Esophagus muscularis mucosa (tissue), 4 donors: ENCODE measurements around the gene MAD1L1. TPM values are rescaled to one million over a fixed set of nuclear protein-coding genes. Genes with fewer than 3 reads are reported as not detected.

Experiments used
- DNase-seq: peaks from one replicate; pipeline ENCODE4 v3.0.0-alpha.2; 2017; ENCODE audit errors: extremely low spot score
- H3K27ac ChIP-seq, 4 donors: fragments of 200-600 bp; sonication (generic); replicated peaks in 1 of 4; 1 replicate in 3 of 4; 2 replicates in 1 of 4; pipeline ENCODE4 v1.5.1; 2016 to 2019; ENCODE audit warnings: mild to moderate bottlenecking in 1 of 4
- H3K27me3 ChIP-seq, 4 donors: fragments of 200-600 bp; sonication (generic); one replicate each; pipeline versions ENCODE4 v1.5.1 to v1.6.0; 2016 to 2019
- H3K36me3 ChIP-seq, 4 donors: fragments of 200-600 bp; sonication (generic); one replicate each; pipeline ENCODE4 v1.5.1; 2016 to 2019
- H3K4me1 ChIP-seq, 4 donors: fragments of 200-600 bp; sonication (generic); one replicate each; pipeline ENCODE4 v1.5.1; 2016 to 2019
- H3K4me3 ChIP-seq, 4 donors: fragments of 200-600 bp; sonication (generic); 1 replicate in 2 of 4; 2 replicates in 2 of 4; pipeline ENCODE4 v1.5.1; 2016 to 2019; ENCODE audit warnings: mild to moderate bottlenecking in 4 of 4, moderate library complexity in 1 of 4
- H3K9me3 ChIP-seq, 4 donors: fragments of 200-600 bp; sonication (generic); 1 replicate in 3 of 4; 2 replicates in 1 of 4; pipeline ENCODE4 v1.5.1; 2016 to 2019
- CTCF ChIP-seq, 3 experiments: fragments of 200-600 bp in 2 of 3; fragments of 450-650 bp in 1 of 3; sonication (generic) in 2 of 3; IDR thresholded peaks; one replicate each; pipeline ENCODE4 v1.5.1; 2017 to 2019; ENCODE audit warnings: antibody characterized with exemption in 3 of 3, mild to moderate bottlenecking in 2 of 3, moderate library complexity in 1 of 3
- EP300 ChIP-seq: sonication (generic); formaldehyde crosslinking; IDR thresholded peaks from one replicate; pipeline ENCODE4 v1.6.1; 2017; ENCODE audit warnings: antibody characterized with exemption
- POLR2A ChIP-seq: fragments of 450-650 bp; IDR thresholded peaks from one replicate; pipeline ENCODE4 v1.6.1; 2017; ENCODE audit warnings: antibody characterized with exemption, moderate library complexity, mild to moderate bottlenecking, low read depth
- POLR2AphosphoS5 ChIP-seq, 2 donors: sonication (generic); formaldehyde crosslinking; IDR thresholded peaks; one replicate each; pipeline ENCODE4 v1.6.1; 2017; ENCODE audit warnings: antibody characterized with exemption in 2 of 2
- WGBS: methylation state at CpG from one replicate; pipeline ENCODE4 v1.1.5; 2018; 5-methylcytosine and 5-hydroxymethylcytosine counted together
- intact Hi-C: fragments of 100-400 bp; cut with DNase I; formaldehyde crosslinking; loops from one replicate; pipeline ENCODE4 v1.15.1; 2023
- total RNA-seq, 4 donors: library from RNA; depleted of rRNA; stranded (reverse); fragments of >200 nt; gene quantifications; one replicate each; pipeline versions ENCODE4 v1.1.0 to v1.2.1, GENCODE V29; 2016

Gene MAD1L1
- total RNA-seq, 4 donors from 2014 or later = 22.2 to 33.1 (median 29.5) TPM

DNA sequence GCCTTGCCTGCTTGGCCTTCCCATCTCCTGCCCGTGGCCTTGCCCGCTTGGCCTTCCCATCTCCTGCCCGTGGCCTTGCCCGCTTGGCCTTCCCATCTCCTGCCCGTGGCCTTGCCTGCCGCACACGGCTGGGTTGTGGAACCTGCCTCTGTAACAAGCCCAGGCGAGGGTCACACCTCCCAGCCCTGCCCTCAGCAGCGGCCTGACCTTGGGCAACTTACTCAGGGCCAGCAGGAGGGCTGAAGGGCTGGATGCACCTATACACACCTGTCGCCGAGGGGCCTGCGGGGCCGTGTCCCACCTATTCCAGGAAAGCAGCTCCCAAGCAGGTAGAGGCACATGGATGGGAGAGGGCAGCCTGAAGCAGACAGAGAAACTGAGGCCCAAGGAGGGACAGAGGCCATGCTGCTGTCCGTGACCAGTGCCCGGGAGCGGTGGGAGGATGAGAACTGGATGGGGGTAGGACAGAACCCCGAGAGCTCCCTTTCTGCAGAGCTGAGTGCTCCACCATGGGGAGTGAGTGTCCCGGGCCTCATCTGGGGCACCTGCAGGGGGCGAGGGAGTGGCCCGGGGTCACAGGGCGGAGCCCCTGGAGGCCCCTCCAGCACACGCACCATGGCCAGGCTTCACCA, 285.0 kb downstream of the MAD1L1 start:
- TF ChIP-seq CTCF (IDR thresholded peaks at IDR 0.05) = no peak
- peaks cover 6 to 10% (median 9%) of the 10 kb centered on the region in 4 donors for H3K4me1 ChIP-seq
- H3K36me3 ChIP-seq = peaks cover 0 to 6% (median 0%) of the 10 kb centered on the region in 4 donors
- no peaks in the 10 kb centered on the region for H3K27me3 ChIP-seq
- 93% methylated on average over 18 of the region's 22 CpGs for WGBS
- DNase-seq = no peak
- H3K4me3 ChIP-seq = no peak overlapping the region
- intact Hi-C loops = no loop called here
- H3K27ac ChIP-seq = no peak overlapping the region
- H3K9me3 ChIP-seq = no peaks in the 10 kb centered on the region

DNA sequence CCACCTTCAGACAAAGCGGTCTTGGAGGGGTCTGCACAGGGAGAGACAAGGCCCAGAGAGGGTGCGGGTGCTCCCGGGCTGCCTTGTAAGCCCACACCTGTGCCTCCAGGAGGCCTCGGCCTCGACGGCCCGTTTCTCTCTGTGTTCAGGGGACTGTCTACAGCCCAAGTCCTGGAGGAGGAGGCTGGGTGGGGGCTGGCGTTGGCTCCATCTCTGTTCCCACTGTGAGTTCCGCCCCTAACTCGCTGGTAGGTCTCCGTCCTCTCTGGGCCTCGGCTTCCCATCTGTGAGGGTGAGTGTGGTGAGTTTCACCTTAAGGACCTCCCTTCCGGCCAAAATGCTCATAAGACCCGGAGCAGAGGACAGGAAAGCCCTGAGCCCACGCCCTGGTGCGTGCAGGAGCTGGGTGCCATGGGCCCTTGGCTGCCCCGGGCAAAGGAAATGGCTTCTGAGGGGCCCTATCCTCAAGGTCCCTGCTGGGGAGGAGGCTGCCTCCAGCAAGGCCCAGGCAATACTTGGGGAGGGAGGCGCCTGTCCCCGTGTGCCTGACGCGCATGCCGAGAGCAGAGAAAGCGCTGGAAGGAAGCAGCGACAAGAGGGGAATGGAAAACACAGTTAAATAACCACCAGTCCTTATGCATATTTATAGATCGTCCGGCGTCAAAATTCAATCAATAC, 285.8 kb downstream of the MAD1L1 start:
- TF ChIP-seq EP300 (no peak), POLR2AphosphoS5 (IDR thresholded peaks at IDR 0.05) (no peak), CTCF (IDR thresholded peaks at IDR 0.05) (no peak), POLR2A (no peak)
- Histone ChIP-seq H3K27me3 (no peaks in the 10 kb centered on the region), H3K36me3 (peaks cover 0 to 6% (median 0%) of the 10 kb centered on the region in 4 donors), H3K27ac (no peak overlapping the region), H3K9me3 (no peaks in the 10 kb centered on the region), H3K4me3 (no peak overlapping the region), H3K4me1 (peaks cover 6 to 14% (median 9%) of the 10 kb centered on the region in 4 donors)
- no peak for DNase-seq
- WGBS = 93% methylated on average over 25 of the region's 27 CpGs
- intact Hi-C loops = no loop called here

GRCh38 chr7:1946025-1946772, 286.5 kb downstream of the MAD1L1 start:
- no peak overlapping the region for H3K27ac ChIP-seq
- H3K36me3 ChIP-seq = peaks cover 0 to 6% (median 0%) of the 10 kb centered on the region in 4 donors
- H3K9me3 ChIP-seq = no peaks in the 10 kb centered on the region
- H3K4me3 ChIP-seq = no peak overlapping the region
- TF ChIP-seq EP300 = no peak
- no peak for TF ChIP-seq CTCF (IDR thresholded peaks at IDR 0.05)
- no peak for TF ChIP-seq POLR2AphosphoS5 (IDR thresholded peaks at IDR 0.05)
- TF ChIP-seq POLR2A = no peak
- 91% methylated on average over 19 of the region's 23 CpGs for WGBS
- no peaks in the 10 kb centered on the region for H3K27me3 ChIP-seq
- H3K4me1 ChIP-seq = peaks cover 2 to 16% (median 5%) of the 10 kb centered on the region in 4 donors
- intact Hi-C loops = no loop called here
- DNase-seq = no peak

- intact Hi-C loops = no loop called here
- 81% methylated on average over 12 of the region's 14 CpGs for WGBS
Measured at GRCh38 chr7:1945558-1945957, 287.2 kb downstream of the MAD1L1 start.

More at GRCh38 chr7:1945558-1945957, 287.2 kb downstream of the MAD1L1 start:
- H3K27ac ChIP-seq = no peak overlapping the region
- peaks cover 0 to 6% (median 0%) of the 10 kb centered on the region in 4 donors for H3K36me3 ChIP-seq
- no peak for DNase-seq
- no peak overlapping the region for H3K4me3 ChIP-seq
- no peaks in the 10 kb centered on the region for H3K9me3 ChIP-seq
- H3K4me1 ChIP-seq = peaks cover 0 to 17% (median 4%) of the 10 kb centered on the region in 4 donors
- no peak for TF ChIP-seq POLR2A
- TF ChIP-seq EP300 = no peak
- no peak for TF ChIP-seq POLR2AphosphoS5 (IDR thresholded peaks at IDR 0.05)
- TF ChIP-seq CTCF (IDR thresholded peaks at IDR 0.05) = no peak
- H3K27me3 ChIP-seq = no peaks in the 10 kb centered on the region
